ENCODE results near the gene ZEB1.

Gene ZEB1

GRCh38 chr10:31280972-31281371 is 38.0 kb upstream of the ZEB1 start:
- DNase-seq (ENCODE audit: extremely low read depth, low read depth) = no peak

GRCh38 chr10:31288001-31288400 is 31.0 kb upstream of the ZEB1 start:
- TF ChIP-seq CTCF (IDR thresholded peaks at IDR 0.05; ENCODE audit: low read depth, low read length, missing control alignments) = no peak
- no peak for DNase-seq (ENCODE audit: extremely low read depth, low read depth)
- no peak overlapping the region for H3K4me3 ChIP-seq (replicated peaks; ENCODE audit: low read depth, low read length)

More at GRCh38 chr10:31280972-31281371, 38.0 kb upstream of the ZEB1 start:
- H3K4me3 ChIP-seq (replicated peaks; ENCODE audit: low read depth, low read length) = no peak overlapping the region
- TF ChIP-seq CTCF (IDR thresholded peaks at IDR 0.05; ENCODE audit: low read depth, low read length, missing control alignments) = no peak

GRCh38 chr10:31288962-31289361 is 30.1 kb upstream of the ZEB1 start:
- TF ChIP-seq CTCF (IDR thresholded peaks at IDR 0.05; ENCODE audit: low read depth, low read length, missing control alignments) = no peak
- H3K4me3 ChIP-seq (replicated peaks; ENCODE audit: low read depth, low read length) = no peak overlapping the region

GRCh38 chr10:31290386-31290785 is 28.6 kb upstream of the ZEB1 start:
- DNase-seq (ENCODE audit: extremely low read depth, low read depth) = no peak
- no peak for TF ChIP-seq CTCF (IDR thresholded peaks at IDR 0.05; ENCODE audit: low read depth, low read length, missing control alignments)

More at GRCh38 chr10:31288962-31289361, 30.1 kb upstream of the ZEB1 start:
- no peak for DNase-seq (ENCODE audit: extremely low read depth, low read depth)

GRCh38 chr10:31291123-31291522 is 27.9 kb upstream of the ZEB1 start:
- no peak for TF ChIP-seq CTCF (IDR thresholded peaks at IDR 0.05; ENCODE audit: low read depth, low read length, missing control alignments)

More at GRCh38 chr10:31290386-31290785, 28.6 kb upstream of the ZEB1 start:
- no peak overlapping the region for H3K4me3 ChIP-seq (replicated peaks; ENCODE audit: low read depth, low read length)

GRCh38 chr10:31294558-31294957 is 24.5 kb upstream of the ZEB1 start:
- no peak for TF ChIP-seq CTCF (IDR thresholded peaks at IDR 0.05; ENCODE audit: low read depth, low read length, missing control alignments)
- no peak overlapping the region for H3K4me3 ChIP-seq (replicated peaks; ENCODE audit: low read depth, low read length)

More at GRCh38 chr10:31291123-31291522, 27.9 kb upstream of the ZEB1 start:
- H3K4me3 ChIP-seq (replicated peaks; ENCODE audit: low read depth, low read length) = no peak overlapping the region
- no peak for DNase-seq (ENCODE audit: extremely low read depth, low read depth)

GRCh38 chr10:31296754-31297153 is 22.3 kb upstream of the ZEB1 start:
- DNase-seq (ENCODE audit: extremely low read depth, low read depth) = no peak
- H3K4me3 ChIP-seq (replicated peaks; ENCODE audit: low read depth, low read length) = no peak overlapping the region
- TF ChIP-seq CTCF (IDR thresholded peaks at IDR 0.05; ENCODE audit: low read depth, low read length, missing control alignments) = no peak

More at GRCh38 chr10:31294558-31294957, 24.5 kb upstream of the ZEB1 start:
- no peak for DNase-seq (ENCODE audit: extremely low read depth, low read depth)

Data from HFF-Myc (cell line).